ENCODE measurements around the gene MYBBP1A. TPM values are rescaled to one million over a fixed set of nuclear protein-coding genes. Genes with fewer than 3 reads are reported as not detected.

Gene MYBBP1A
- total and polyA plus RNA-seq, 2 of the 8 experiments (the other 6 are each of a cell fraction or from before 2014, with no cell fraction given), result 46.8 to 151 TPM

DNA sequence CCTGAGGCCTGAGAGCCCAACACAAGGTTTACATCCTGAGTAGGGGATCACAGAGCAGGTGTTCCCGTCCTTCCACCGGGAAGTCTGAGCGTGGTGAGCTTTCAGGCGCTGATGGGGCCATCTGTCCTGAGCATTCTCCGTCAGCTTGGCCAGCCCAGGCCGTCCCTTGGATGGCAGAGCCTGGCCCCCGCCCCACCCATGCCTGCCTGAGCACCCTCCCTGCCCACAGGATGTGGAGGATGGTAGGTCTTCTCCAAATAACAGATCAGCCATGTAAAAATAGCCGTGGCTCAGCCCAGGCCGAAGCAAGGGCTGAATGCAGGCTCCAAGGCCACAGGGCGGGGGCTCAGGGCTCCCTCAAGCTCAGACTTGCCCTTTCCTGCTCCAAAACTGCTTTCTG is 36.3 kb downstream of the MYBBP1A start:
- Histone ChIP-seq H2AK5ac (ENCODE audit: low read depth, low read length) (no peak overlapping the region), H2BK5ac (ENCODE audit: low read depth, low read length) (peak overlapping the region; percentile 49; the same call in 1 of the 2 replicates), H3K9me3 (ENCODE audit: insufficient read depth in 2 of 2, low read depth in 1 of 2, low read length in 1 of 2) (no peaks in the 10 kb centered on the region), H3K79me1 (ENCODE audit: low read depth, low read length) (no peaks in the 10 kb centered on the region), H3K4me2 (ENCODE audit: insufficient read depth in 1 of 2, low read depth in 2 of 2, low read length in 2 of 2) (no peak overlapping the region), H4K8ac (ENCODE audit: extremely low read depth, insufficient read depth, low read length) (no peak overlapping the region), H3K4me1 (replicated peaks in 1 of 4; ENCODE audit: control insufficient read depth in 3 of 4, insufficient read depth in 4 of 4, low read length in 3 of 4) (peaks cover 0 to 10% (median 7%) of the 10 kb centered on the region in 4 experiments; a peak in 5 of 7 replicates), H3K9ac (replicated peaks in 1 of 4; ENCODE audit: extremely low read depth in 1 of 4, low read depth in 3 of 4, low read length in 3 of 4) (no peak overlapping the region), H2BK12ac (ENCODE audit: low read depth, low read length) (peak overlapping the region; percentile 17; the same call in 1 of the 2 replicates), H2BK15ac (ENCODE audit: low read length) (no peak overlapping the region), H2BK120ac (replicated peaks; ENCODE audit: low read depth, low read length) (no peak overlapping the region), H3K23ac (ENCODE audit: insufficient read length) (no peak overlapping the region), H3K14ac (ENCODE audit: insufficient read length) (no peak overlapping the region), H3K4me3 (ENCODE audit: extremely low read depth in 1 of 4, insufficient read depth in 2 of 4, low read depth in 3 of 4, low read length in 4 of 4) (no peak overlapping the region), H3K79me2 (ENCODE audit: control insufficient read depth in 1 of 2, insufficient read depth in 2 of 2, low read length in 2 of 2) (no peaks in the 10 kb centered on the region), H4K20me1 (replicated peaks in 1 of 2; ENCODE audit: control insufficient read depth in 1 of 2, insufficient read depth in 2 of 2, low read length in 2 of 2) (no peaks in the 10 kb centered on the region), H3K18ac (ENCODE audit: extremely low read depth, low read length) (no peak overlapping the region), H3K56ac (replicated peaks; ENCODE audit: insufficient read length, low read depth, low read length) (no peak overlapping the region), H4K91ac (replicated peaks; ENCODE audit: insufficient read length, low read length) (peak overlapping the region; percentile 5), H3K36me3 (ENCODE audit: control insufficient read depth in 2 of 4, insufficient read depth in 4 of 4, low read length in 3 of 4) (no peaks in the 10 kb centered on the region), H2AFZ (ENCODE audit: low read length) (no peak overlapping the region), H3K27ac (ENCODE audit: low read depth, low read length) (no peak overlapping the region), H4K5ac (ENCODE audit: insufficient read length, low read depth, low read length) (no peak overlapping the region), H3K23me2 (ENCODE audit: low read depth, low read length) (no peaks in the 10 kb centered on the region), H2BK20ac (ENCODE audit: low read length) (no peak overlapping the region), H3K27me3 (replicated peaks in 1 of 4; ENCODE audit: control insufficient read depth in 3 of 4, extremely low read depth in 1 of 4, insufficient read depth in 3 of 4, low read length in 3 of 4) (peaks cover 0 to 6% (median under 1%) of the 10 kb centered on the region in 4 experiments; a peak in 4 of 7 replicates), H3K4ac (replicated peaks; ENCODE audit: insufficient read length, low read depth, low read length) (no peak overlapping the region)
- TF ChIP-seq GABPA (IDR thresholded peaks at IDR 0.05; ENCODE audit: borderline replicate concordance, insufficient read depth, low read length), result no peak
- TF ChIP-seq BACH1 (IDR thresholded peaks at IDR 0.05; ENCODE audit: low read length), result no peak
- no peak for TF ChIP-seq KDM5A (IDR thresholded peaks at IDR 0.05; ENCODE audit: low read length)
- TF ChIP-seq TAF7 (optimal IDR thresholded peaks at IDR 0.05; ENCODE audit: borderline replicate concordance, low read depth, low read length), result no peak
- no peak for TF ChIP-seq YY1 (IDR thresholded peaks at IDR 0.05; ENCODE audit: low read depth, low read length)
- TF ChIP-seq JUND (IDR thresholded peaks at IDR 0.05; ENCODE audit: low read length), result no peak
- no peak for TF ChIP-seq TEAD4 (IDR thresholded peaks at IDR 0.05; ENCODE audit: low read depth, low read length)
- TF ChIP-seq, protein P1, sequence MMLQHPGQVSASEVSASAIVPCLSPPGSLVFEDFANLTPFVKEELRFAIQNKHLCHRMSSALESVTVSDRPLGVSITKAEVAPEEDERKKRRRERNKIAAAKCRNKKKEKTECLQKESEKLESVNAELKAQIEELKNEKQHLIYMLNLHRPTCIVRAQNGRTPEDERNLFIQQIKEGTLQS (IDR thresholded peaks at IDR 0.05; ENCODE audit: insufficient read depth, low read depth, low read length), result no peak
- no peak for TF ChIP-seq FOSL1 (IDR thresholded peaks at IDR 0.05; ENCODE audit: insufficient read depth, low read depth, low read length)
- no peak for TF ChIP-seq TCF12 (IDR thresholded peaks at IDR 0.05; ENCODE audit: low read depth, low read length)
- TF ChIP-seq SIN3A (conservative IDR thresholded peaks at IDR 0.05 in 1 of 2, IDR thresholded peaks at IDR 0.05 in 1 of 2; ENCODE audit: low read depth in 1 of 2, low read length in 2 of 2), result no peak
- WGBS, 2 experiments (ENCODE audit: extremely low coverage in 1 of 2, insufficient coverage in 1 of 2, insufficient read length in 1 of 2, insufficient replicate concordance in 2 of 2, low coverage in 1 of 2, low lambda C conversion rate in 2 of 2, missing lambda C conversion rate in 1 of 2), result 98% methylated on average over 7 of the region's 10 CpGs; no CpG with 5 or more reads in 1 of the 2 experiments
- ChIA-PET CTCF (ENCODE audit: partially characterized antibody) (interaction anchor here (0.5 to 1.6 kb wide), 5 partner anchors 9 to 319 kb away, joined by 3 read pairs; no protein-coding TSS in a partner anchor), POLR2A (ENCODE audit: partially characterized antibody) (interaction anchor here (37.1 kb wide), 1 partner anchor 28 kb away, joined by 546 read pairs; the partner anchor contains the start of genes GGT6 and MYBBP1A)
- FAIRE-seq (no peak), DNase-seq (ENCODE audit: low read depth in 1 of 2, low spot score in 2 of 2) (no peak)
